GM13976 (cell line): ENCODE results near the gene C1QTNF9.
"Not testable (repeated sequence)": the region's sequence is repeated elsewhere in the genome, so short reads cannot be mapped to it uniquely, and the experiment has no call there.

Source experiments
- DNase-seq: peaks from one replicate; pipeline ENCODE4 v3.0.0; 2012; ENCODE audit warnings: low spot score
- CTCF ChIP-seq: IDR thresholded peaks from 2 replicates; pipeline ENCODE4 v1.5.1; 2012; ENCODE audit warnings: borderline replicate concordance, mild to moderate bottlenecking; ENCODE audit not compliant: insufficient read depth; ENCODE audit errors: extremely low read depth, missing control alignments, control extremely low read depth
- in situ Hi-C: fragments of 300-500 bp; cut with MboI; formaldehyde crosslinking; loops from one replicate; pipeline ENCODE4 v1.12.0; 2022; ENCODE audit warnings: low sequenced_read_pairs, mixed read lengths, inconsistent platforms; ENCODE audit not compliant: unreplicated experiment

The C1QTNF9 gene

GRCh38 chr13:24341439-24341838 is 32.1 kb downstream of the C1QTNF9 start:
- in situ Hi-C loops, result no loop called here
- no peak for TF ChIP-seq CTCF
- DNase-seq, result no peak

- in situ Hi-C loops, result no loop called here
- no peak for TF ChIP-seq CTCF
- no peak for DNase-seq
Measured at GRCh38 chr13:24348385-24348784, 39.0 kb downstream of the C1QTNF9 start.

- TF ChIP-seq CTCF, result no peak
- in situ Hi-C loops, result no loop called here
- DNase-seq, result no peak
Measured at GRCh38 chr13:24348797-24349515, 39.6 kb downstream of the C1QTNF9 start.

GRCh38 chr13:24349778-24350664 is 40.6 kb downstream of the C1QTNF9 start:
- in situ Hi-C loops, DNase-seq: not testable (repeated sequence)

GRCh38 chr13:24351423-24351822 is 42.0 kb downstream of the C1QTNF9 start:
- DNase-seq, result no peak
- no peak for TF ChIP-seq CTCF
- in situ Hi-C loops, result no loop called here

GRCh38 chr13:24353736-24354135 is 44.4 kb downstream of the C1QTNF9 start:
- in situ Hi-C loops, result no loop called here
- DNase-seq, result no peak
- no peak for TF ChIP-seq CTCF

GRCh38 chr13:24355103-24355502 is 45.7 kb downstream of the C1QTNF9 start:
- DNase-seq, result no peak
- in situ Hi-C loops, result no loop called here

More at GRCh38 chr13:24355103-24355502, 45.7 kb downstream of the C1QTNF9 start:
- no peak for TF ChIP-seq CTCF
